ENCODE data around the gene MSS51.
A peak's percentile ranks its signal among the peaks of the same experiment; 100 is the strongest.

MSS51 gene

DNA sequence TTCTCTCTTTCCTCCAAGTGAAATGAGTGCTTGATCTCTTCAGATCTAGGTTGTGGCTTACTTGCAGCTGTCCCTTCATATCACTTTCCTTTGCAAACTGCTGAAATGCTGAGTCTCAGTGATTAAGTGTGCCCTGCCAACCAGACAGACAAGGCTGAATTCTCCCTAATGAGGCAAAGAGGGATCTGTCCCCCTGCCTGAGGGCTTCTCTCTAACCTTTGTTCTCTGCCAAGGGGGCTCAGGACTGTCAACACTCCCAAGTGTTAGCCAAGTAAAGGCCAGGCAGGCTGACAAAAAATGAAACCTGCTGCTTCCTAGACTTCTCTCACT, at the start of gene MSS51:
TSS of gene MSS51 (minus strand) at position 24 of the 330 bp plus-strand sequence. CDS start 5,277 bp downstream, outside the sequence.
- no peak for DNase-seq

GRCh38 chr10:73480158-73480557, 46.8 kb upstream of the MSS51 start:
- DNase-seq, result no peak

GRCh38 chr10:73478636-73479035, 45.3 kb upstream of the MSS51 start:
- DNase-seq, result peak in 1 of 3 donors; percentile 6

- no peak for DNase-seq
Measured at GRCh38 chr10:73471226-73471625, 37.9 kb upstream of the MSS51 start.

DNA sequence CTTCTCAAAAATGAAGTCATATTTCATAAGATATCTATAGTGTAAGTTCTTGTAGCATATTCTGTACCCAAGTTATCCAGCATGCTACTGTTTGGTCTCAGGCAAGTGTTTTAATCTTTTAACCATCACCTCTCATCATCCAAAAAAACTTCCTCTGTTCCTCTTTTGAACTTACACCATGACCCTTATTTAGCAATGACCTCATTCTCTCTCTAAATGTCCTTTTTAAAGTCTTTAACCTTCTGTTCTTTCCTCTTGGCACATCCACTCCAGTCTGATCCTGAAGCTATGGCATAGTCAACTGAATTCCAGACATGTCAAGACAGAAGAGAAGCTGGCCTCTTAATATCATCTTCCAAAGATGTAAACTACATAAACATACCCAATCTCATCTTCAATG, 36.2 kb upstream of the MSS51 start:
- DNase-seq, result peak; percentile 29 to 69 (median 62)

GRCh38 chr10:73467206-73467605, 33.8 kb upstream of the MSS51 start:
- peak in 1 of 3 donors; percentile 11 for DNase-seq

- no peak for DNase-seq
Measured at GRCh38 chr10:73465978-73466726, 32.8 kb upstream of the MSS51 start.

DNA sequence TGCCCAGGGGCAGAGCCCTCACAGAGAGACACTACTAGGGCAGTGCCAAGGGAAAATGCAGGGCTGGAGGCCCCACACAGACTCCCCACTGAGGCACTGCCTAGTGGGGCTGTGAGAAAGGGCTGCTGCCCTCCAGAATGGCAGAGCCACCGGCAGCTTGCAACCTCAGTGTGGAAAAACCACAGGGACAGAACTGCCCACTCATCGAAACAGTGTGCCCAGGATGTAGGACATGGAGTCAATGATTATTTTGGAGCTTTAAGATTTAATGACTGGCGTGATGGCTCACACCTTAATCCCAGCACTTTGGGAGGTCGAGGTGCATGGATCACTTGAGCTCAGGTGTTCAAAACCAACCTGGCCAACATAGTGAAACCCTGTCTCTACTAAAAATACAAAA, 27.5 kb upstream of the MSS51 start:
- DNase-seq, result no peak

GRCh38 chr10:73459683-73460314, 26.4 kb upstream of the MSS51 start:
- no peak for DNase-seq

DNA sequence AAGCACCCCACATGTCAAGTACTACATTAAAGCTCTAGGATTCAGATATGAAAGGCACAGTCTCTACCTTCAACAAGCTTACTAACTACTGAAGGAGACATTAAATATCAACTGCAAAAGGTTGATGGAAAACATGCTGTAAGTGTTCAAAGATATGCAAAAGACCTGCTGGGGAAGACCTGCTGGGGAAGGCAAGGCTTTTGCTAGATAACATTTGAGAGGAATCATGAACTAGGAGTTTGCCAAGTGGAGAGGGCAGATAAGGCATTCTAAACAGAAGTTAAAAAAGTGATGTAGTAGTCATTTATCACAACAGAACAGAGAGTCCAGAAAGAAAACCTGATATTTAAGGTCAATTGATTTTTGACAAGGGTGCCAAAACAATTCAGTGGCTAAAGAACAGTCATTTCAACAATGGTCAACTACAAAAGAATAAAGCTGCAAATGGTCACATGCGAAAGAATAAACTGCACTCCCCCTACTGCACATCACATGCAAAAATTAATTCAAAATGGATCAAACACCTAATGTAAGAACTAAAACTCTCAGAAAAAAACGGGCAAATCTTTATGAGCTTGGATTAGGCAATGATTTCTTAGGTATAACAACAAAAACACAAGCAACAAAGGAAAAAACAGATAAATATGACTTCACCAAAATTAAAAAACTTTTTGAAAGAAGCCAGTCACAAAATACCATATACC, 23.0 kb upstream of the MSS51 start:
- no peak for DNase-seq

- DNase-seq, result no peak
Measured at GRCh38 chr10:73449113-73449512, 15.8 kb upstream of the MSS51 start.

DNA sequence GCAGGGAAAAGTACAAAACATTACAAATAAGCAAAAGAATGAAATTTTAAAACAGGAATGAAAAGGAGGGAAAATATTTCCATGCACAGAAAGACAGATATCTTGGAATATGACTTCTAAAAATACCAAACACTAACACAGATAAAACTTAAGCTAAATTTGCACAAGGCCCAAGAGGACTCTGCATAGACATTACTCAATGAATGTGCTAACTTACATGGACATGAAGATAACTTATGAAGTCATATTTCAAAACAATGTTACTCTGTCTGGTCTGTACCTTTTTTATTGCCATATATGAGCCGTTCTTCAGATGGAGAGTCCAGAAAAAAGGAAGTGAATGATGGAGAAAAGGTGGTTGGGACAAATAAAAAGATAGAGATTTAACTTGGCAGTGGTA, 15.0 kb upstream of the MSS51 start:
- no peak for DNase-seq

DNA sequence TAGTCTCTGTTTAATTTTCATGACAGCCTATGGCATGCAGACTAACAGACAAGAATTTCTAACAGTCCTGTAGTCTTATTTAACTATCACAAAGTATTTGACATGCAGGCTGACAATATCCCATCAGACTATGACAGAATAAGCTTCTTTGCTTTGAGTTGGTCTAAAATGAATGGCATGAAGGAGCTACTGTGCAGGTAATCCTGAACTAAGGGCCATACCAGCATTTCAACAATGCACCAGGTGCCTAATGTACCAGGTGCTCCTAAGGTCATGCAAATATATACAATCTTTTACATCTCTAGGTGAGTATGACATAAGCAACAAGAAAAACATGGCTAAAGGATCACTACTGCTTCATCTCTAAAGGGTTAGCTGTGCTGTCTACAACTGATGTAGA, 13.6 kb upstream of the MSS51 start:
- no peak for DNase-seq

DNA sequence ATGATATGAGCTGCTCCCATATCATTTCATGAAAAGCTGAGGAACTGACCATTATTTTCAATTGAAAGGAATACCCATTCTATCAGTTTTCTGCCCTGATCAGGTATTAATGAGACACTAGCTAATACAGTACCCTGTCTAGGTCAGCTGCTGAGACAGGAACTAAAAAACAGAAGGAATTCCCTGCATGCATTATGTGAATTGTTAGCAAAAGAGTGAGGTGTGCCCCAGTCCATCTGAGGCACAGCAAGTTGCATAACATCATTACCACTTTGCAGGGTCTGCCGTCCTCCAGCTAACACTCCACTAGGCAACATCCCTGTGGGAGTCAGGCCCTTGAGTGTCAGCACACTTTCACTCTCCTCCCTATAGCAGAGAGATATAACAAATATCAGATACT, 11.1 kb upstream of the MSS51 start:
- no peak for DNase-seq

DNA sequence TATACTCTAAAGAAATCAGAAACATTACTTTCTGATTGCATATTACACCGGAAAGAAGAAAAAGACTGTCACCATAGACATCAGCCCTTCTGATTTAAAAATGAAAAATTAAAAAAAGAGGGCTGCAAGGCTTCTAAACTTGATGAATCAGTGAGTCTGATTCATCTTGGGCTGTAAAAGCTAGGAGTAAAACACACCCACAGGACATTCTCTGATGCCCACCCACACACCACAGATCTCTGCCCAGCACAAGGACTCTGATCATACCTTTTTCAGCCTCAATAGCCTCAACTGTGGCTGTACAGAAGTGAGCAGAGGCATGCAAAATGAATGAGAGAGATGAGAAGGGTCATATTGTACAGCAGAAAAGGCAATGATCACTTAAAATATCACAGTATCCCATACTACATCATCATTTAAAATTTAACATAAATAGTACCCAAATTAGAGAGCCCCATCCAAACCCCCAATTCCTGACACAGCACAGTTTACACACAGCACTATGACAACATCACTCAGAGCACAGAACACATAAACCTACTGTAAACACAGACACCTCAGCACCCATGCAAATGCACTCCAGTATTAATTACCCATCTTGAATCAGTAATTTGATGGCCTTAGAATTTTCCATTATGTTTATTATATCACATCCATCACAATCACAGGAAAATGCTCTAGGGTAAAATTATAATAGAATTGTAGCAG, 6.4 kb upstream of the MSS51 start:
- peak; percentile 42 to 57 (median 52) for DNase-seq

GRCh38 chr10:73439055-73439454, 5.7 kb upstream of the MSS51 start:
- DNase-seq, result no peak

GRCh38 chr10:73432646-73433537, 469 bp downstream of the MSS51 start:
- no peak for DNase-seq

GRCh38 chr10:73426318-73426717, 7.0 kb downstream of the MSS51 start:
- DNase-seq, result no peak

DNA sequence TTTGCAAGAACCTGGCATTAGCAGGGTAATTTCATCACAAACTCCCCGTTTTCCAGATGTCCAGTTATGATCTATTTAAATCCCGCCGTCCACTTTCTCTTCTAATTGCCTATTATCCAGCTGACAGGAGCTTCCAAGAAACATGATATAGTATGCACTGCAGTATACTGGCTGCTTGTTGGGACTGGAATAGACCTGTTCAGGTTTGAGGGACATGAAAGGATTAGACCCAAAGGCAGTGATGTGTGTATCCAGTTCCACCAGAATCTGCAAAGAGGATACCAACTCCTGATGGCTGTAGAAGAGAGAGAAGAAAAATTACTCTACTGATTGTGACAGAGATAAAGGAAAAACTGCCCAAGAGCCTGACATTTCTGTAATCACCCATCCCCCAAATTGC, 8.9 kb downstream of the MSS51 start:
- DNase-seq, result no peak

DNA sequence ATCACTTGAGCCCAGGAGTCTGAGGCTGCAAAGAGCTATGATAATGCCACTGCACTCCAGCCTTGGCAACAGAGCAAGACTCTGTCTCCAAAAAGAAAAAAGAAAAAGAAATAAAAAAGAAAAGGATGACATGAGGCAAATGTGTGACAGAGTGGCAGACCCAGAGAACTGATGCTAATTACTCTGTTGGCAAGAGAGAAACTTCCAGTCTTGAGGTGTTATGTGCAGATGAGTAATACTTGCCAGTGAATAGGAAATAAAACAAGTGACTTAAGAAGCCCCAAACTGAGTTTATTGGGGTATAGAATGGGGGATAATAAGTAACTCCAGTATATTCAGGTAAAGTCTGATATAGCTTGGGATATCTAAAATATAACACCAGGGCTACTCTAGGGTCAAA, 10.1 kb downstream of the MSS51 start:
- no peak for DNase-seq

- no peak for DNase-seq
Measured at GRCh38 chr10:73416571-73416970, 16.8 kb downstream of the MSS51 start.

- DNase-seq, result no peak
Measured at GRCh38 chr10:73414230-73414945, 19.0 kb downstream of the MSS51 start.

Measured in suppressor macrophage treated with lipopolysaccharide for 1 hour (primary cell).